Caco-2 (cell line): ENCODE data around the gene NDUFB3. TPM values are rescaled to one million over a fixed set of nuclear protein-coding genes. Genes with fewer than 3 reads are reported as not detected.

Experiments
- BruUV-seq: library from RNA; stranded (reverse); fragments of 400-500 nt; replicated peaks from 2 replicates; lab custom pipeline; 2021; lab: Mats Ljungman, UMichigan
- CTCF ChIA-PET: fragments of 300-600 bp; sonication (Branson Sonifier 250); formaldehyde crosslinking; loops from one replicate; lab custom pipeline; 2022; ENCODE audit warnings: antibody characterized with exemption; lab: Charles Lee
- POLR2A ChIA-PET: fragments of 300-600 bp; sonication (Branson Sonifier 250); formaldehyde crosslinking; loops from one replicate; lab custom pipeline; 2022; ENCODE audit warnings: antibody characterized with exemption; lab: Charles Lee
- DNase-seq, 2 experiments: peaks; one replicate each; pipeline versions ENCODE4 v3.0.0 to v3.0.0-alpha.2; 2020 to 2022
- H3K27me3 ChIP-seq: replicated peaks from 2 replicates; pipeline ENCODE4 v1.6.0; 2011; ENCODE audit warnings: low read length; ENCODE audit not compliant: control insufficient read depth, insufficient read depth
- H3K36me3 ChIP-seq: 2 replicates; pipeline ENCODE4 v1.5.1; 2011; ENCODE audit warnings: low read length; ENCODE audit not compliant: control insufficient read depth, insufficient read depth
- H3K4me1 ChIP-seq: fragments of 250-450 bp; sonication (Bioruptor Pico); 2 replicates; pipeline ENCODE4 v1.5.1; 2020; ENCODE audit warnings: mild to moderate bottlenecking
- H3K4me3 ChIP-seq: 2 replicates; pipeline ENCODE4 v1.5.1; 2011; ENCODE audit warnings: low read depth, mild to moderate bottlenecking, control low read depth, low read length
- H3K9me3 ChIP-seq: fragments of 250-450 bp; sonication (Bioruptor Pico); 2 replicates; pipeline ENCODE4 v1.5.1; 2020; ENCODE audit warnings: mild to moderate bottlenecking, moderate library complexity
- H3K27ac Mint-ChIP-seq: one replicate; pipeline ENCODE4 v1.8.0; 2022; ENCODE audit warnings: mixed read lengths; ENCODE audit not compliant: unreplicated experiment
- H3K27me3 Mint-ChIP-seq: one replicate; pipeline ENCODE4 v1.8.0; 2022; ENCODE audit warnings: mixed read lengths; ENCODE audit not compliant: insufficient read depth, unreplicated experiment
- H3K36me3 Mint-ChIP-seq: one replicate; pipeline ENCODE4 v1.8.0; 2022; ENCODE audit warnings: mild to moderate bottlenecking, mixed read lengths; ENCODE audit not compliant: insufficient read depth, unreplicated experiment
- H3K4me1 Mint-ChIP-seq: one replicate; pipeline ENCODE4 v1.8.0; 2022; ENCODE audit warnings: low read depth, mixed read lengths; ENCODE audit not compliant: unreplicated experiment
- H3K4me3 Mint-ChIP-seq: one replicate; pipeline ENCODE4 v1.8.0; 2022; ENCODE audit warnings: mild to moderate bottlenecking, moderate library complexity, mixed read lengths; ENCODE audit not compliant: unreplicated experiment
- H3K9me3 Mint-ChIP-seq: one replicate; pipeline ENCODE4 v1.8.0; 2022; ENCODE audit warnings: mixed read lengths; ENCODE audit not compliant: unreplicated experiment
- intact Hi-C: fragments of 100-400 bp; cut with micrococcal nuclease; formaldehyde crosslinking; loops from one replicate; pipeline ENCODE4 v1.10.0; 2022; ENCODE audit not compliant: unreplicated experiment
- total RNA-seq: library from RNA; stranded (reverse); gene quantifications from 2 replicates; pipeline ENCODE4 v1.2.3, GENCODE V29; 2022
- TF ChIP-seq, protein P1 (sequence below), 2 experiments: fragments of 200-600 bp in 1 of 2; IDR thresholded peaks; 1 replicate in 1 of 2; 2 replicates in 1 of 2; pipeline versions ENCODE4 v1.5.1 to v1.8.0; 2011 to 2022; ENCODE audit warnings: antibody characterized with exemption in 1 of 2, control low read depth in 1 of 2, inconsistent platforms in 1 of 2, low read depth in 1 of 2, low read length in 1 of 2, mild to moderate bottlenecking in 1 of 2, moderate library complexity in 1 of 2; ENCODE audit not compliant: insufficient read depth in 1 of 2, severe bottlenecking in 1 of 2, unreplicated experiment in 1 of 2

NDUFB3 gene
- total RNA-seq, 1 experiment from 2014 or later: 117 TPM

DNA sequence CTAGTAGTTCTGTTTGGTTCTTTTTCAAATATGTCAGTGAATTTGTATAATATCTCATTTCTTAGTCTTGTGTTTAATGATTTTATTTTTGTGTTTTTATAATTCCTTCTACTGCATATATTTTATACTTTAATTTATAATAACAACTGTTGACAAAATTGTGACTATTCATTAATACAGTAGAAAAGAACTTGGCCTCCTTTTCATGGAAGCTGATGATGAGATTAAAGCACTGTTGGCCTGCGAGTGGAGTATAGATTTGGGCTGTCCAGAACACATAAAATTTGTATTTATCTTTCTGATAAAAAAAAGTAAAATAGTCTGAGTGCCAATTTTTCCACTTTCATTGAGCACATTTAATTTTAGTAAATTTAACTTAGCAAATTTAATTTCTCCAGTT, 56.2 kb downstream of the NDUFB3 start:
- Histone ChIP-seq H3K9me3 (no peaks in the 10 kb centered on the region), H3K36me3 (peaks cover 1% of the 10 kb centered on the region; the same call in 1 of the 2 replicates), H3K4me3 (no peak overlapping the region), H3K4me1 (peaks cover 80% of the 10 kb centered on the region), H3K27me3 (no peaks in the 10 kb centered on the region)
- POLR2A ChIA-PET: no interaction called here
- no peak overlapping the region for H3K4me3 Mint-ChIP-seq
- peaks cover 60% of the 10 kb centered on the region for H3K4me1 Mint-ChIP-seq
- peaks cover 37% of the 10 kb centered on the region for H3K36me3 Mint-ChIP-seq
- H3K9me3 Mint-ChIP-seq: no peaks in the 10 kb centered on the region
- intact Hi-C loops: no loop called here
- CTCF ChIA-PET: no interaction called here
- TF ChIP-seq, protein P1, sequence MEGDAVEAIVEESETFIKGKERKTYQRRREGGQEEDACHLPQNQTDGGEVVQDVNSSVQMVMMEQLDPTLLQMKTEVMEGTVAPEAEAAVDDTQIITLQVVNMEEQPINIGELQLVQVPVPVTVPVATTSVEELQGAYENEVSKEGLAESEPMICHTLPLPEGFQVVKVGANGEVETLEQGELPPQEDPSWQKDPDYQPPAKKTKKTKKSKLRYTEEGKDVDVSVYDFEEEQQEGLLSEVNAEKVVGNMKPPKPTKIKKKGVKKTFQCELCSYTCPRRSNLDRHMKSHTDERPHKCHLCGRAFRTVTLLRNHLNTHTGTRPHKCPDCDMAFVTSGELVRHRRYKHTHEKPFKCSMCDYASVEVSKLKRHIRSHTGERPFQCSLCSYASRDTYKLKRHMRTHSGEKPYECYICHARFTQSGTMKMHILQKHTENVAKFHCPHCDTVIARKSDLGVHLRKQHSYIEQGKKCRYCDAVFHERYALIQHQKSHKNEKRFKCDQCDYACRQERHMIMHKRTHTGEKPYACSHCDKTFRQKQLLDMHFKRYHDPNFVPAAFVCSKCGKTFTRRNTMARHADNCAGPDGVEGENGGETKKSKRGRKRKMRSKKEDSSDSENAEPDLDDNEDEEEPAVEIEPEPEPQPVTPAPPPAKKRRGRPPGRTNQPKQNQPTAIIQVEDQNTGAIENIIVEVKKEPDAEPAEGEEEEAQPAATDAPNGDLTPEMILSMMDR (IDR thresholded peaks at IDR 0.05; ENCODE audit: insufficient read depth in 1 of 2, low read depth in 1 of 2, low read length in 1 of 2, severe bottlenecking in 1 of 2, unreplicated experiment in 1 of 2): no peak
- BruUV-seq: no TSS peak
- H3K27me3 Mint-ChIP-seq: no peaks in the 10 kb centered on the region
- DNase-seq: no peak
- H3K27ac Mint-ChIP-seq: no peak overlapping the region

DNA sequence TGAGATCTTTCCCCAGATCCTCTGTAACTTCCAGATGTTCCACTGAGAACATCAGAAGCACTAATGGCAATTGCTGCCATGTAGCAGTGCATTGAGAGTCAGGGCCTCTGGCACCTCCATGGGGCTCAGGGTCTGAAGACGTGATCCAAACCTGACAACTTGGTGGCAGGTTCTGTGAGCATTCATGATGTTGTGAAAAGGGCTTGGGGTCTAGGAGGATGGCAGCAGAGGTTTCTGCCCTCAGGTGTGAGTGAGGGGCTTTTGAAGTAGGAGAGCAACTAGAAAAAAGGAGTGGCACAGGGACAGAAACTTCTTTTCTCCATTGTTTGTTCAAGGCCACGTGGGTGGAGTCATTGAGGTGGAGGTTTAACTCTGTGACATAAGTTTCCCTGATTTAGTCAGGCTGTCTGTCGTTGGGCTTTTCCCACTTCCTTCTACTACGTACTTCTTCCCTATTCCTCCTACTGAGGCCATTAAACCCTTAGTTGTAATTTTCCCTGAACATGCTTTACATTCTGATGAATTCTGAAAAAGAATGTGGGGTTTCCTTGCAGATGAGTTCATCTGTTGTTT, 57.2 kb downstream of the NDUFB3 start:
- Mint-ChIP-seq H3K27me3 (no peaks in the 10 kb centered on the region), H3K36me3 (peaks cover 38% of the 10 kb centered on the region), H3K4me1 (peaks cover 59% of the 10 kb centered on the region), H3K9me3 (no peaks in the 10 kb centered on the region), H3K27ac (peak overlapping the region; percentile 88), H3K4me3 (peak overlapping the region; percentile 24)
- ChIA-PET CTCF (no interaction called here), POLR2A (no interaction called here)
- Histone ChIP-seq H3K4me3 (no peak overlapping the region), H3K4me1 (peaks cover 73% of the 10 kb centered on the region), H3K27me3 (no peaks in the 10 kb centered on the region), H3K36me3 (peaks cover 1% of the 10 kb centered on the region; the same call in 1 of the 2 replicates), H3K9me3 (no peaks in the 10 kb centered on the region)
- intact Hi-C loops: no loop called here
- no TSS peak for BruUV-seq
- peak in 1 of 2 experiments; percentile 38 for DNase-seq
- TF ChIP-seq, protein P1 (IDR thresholded peaks at IDR 0.05; ENCODE audit: insufficient read depth in 1 of 2, low read depth in 1 of 2, low read length in 1 of 2, severe bottlenecking in 1 of 2, unreplicated experiment in 1 of 2): no peak

DNA sequence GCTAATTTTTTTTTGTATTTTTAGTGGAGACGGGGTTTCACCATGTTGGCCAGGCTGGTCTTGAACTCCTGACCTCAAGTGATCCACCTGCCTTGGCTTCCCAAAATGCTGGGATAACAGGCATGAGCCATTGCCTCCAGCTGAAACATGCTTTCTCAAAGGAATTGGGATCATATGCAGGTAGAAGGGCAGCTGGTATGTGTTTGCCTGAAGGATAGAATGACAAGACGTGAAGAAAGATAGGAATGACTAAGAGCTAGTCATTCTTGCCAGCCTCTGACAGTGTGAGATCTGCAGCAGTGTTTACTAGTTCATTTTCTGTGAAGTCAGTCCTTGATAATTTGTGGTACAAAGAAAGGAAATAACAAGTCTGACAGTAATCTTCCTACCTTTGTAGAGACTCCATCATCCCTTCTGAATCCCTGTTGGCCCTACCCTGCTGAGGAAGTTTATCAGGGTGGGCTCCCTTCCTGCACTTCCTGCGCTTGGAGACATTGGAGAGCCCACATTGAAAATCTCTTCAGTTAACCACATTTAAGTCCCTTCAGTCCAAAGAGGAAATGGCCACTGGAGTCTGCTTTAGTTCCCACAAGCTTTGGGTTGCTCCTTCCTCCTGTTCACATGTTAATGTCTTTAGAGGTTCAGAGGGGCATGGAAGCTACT, 58.9 kb downstream of the NDUFB3 start:
- TF ChIP-seq, protein P1 (IDR thresholded peaks at IDR 0.05; ENCODE audit: insufficient read depth in 1 of 2, low read depth in 1 of 2, low read length in 1 of 2, severe bottlenecking in 1 of 2, unreplicated experiment in 1 of 2): no peak
- intact Hi-C loops: no loop called here

More for the DNA sequence above, 58.9 kb downstream of the NDUFB3 start:
- Mint-ChIP-seq H3K4me1 (peaks cover 43% of the 10 kb centered on the region), H3K36me3 (peaks cover 37% of the 10 kb centered on the region), H3K27ac (no peak overlapping the region), H3K27me3 (no peaks in the 10 kb centered on the region), H3K9me3 (no peaks in the 10 kb centered on the region), H3K4me3 (no peak overlapping the region)
- CTCF ChIA-PET: no interaction called here
- Histone ChIP-seq H3K27me3 (no peaks in the 10 kb centered on the region), H3K36me3 (peaks cover 1% of the 10 kb centered on the region), H3K9me3 (no peaks in the 10 kb centered on the region), H3K4me1 (peaks cover 59% of the 10 kb centered on the region), H3K4me3 (no peak overlapping the region)
- no TSS peak for BruUV-seq
- no peak for DNase-seq
- POLR2A ChIA-PET: no interaction called here
